ENCODE results near the gene DFFA. TPM values are rescaled to one million over a fixed set of nuclear protein-coding genes. Genes with fewer than 3 reads are reported as not detected.

The DFFA gene
- 100 to 1,000 TPM; 100 to 105 TPM for total RNA-seq
- polyA plus RNA-seq (2013, experiment 1 of 2) = 32.1 TPM
- polyA plus RNA-seq (2013, experiment 2 of 2) = 29.5 TPM
- long read RNA-seq, experiment 1, full-length matches to known transcripts = 23 of 40 reads
- long read RNA-seq, experiment 1, partial matches to known transcripts = 4 of 40 reads
- long read RNA-seq, experiment 1, other reads (novel, unspliced or antisense) = 13 of 40 reads
- long read RNA-seq, experiment 2, full-length matches to known transcripts = 72 of 83 reads
- long read RNA-seq, experiment 2, partial matches to known transcripts = 1 of 83 reads
- long read RNA-seq, experiment 2, other reads (novel, unspliced or antisense) = 10 of 83 reads
- long read RNA-seq, experiment 3, full-length matches to known transcripts = 378 of 403 reads
- long read RNA-seq, experiment 3, partial matches to known transcripts = 4 of 403 reads
- long read RNA-seq, experiment 3, other reads (novel, unspliced or antisense) = 21 of 403 reads
- long read RNA-seq, experiment 4, full-length matches to known transcripts = 149 of 219 reads
- long read RNA-seq, experiment 4, partial matches to known transcripts = 61 of 219 reads
- long read RNA-seq, experiment 4, other reads (novel, unspliced or antisense) = 9 of 219 reads

GRCh38 chr1:10472220-10473144, at the start of gene DFFA:
Gene DFFA, minus strand, starts transcription at chr1:10472529. Its CDS starts 71 bp downstream, at chr1:10472458.
- peak; percentile 99 for DNase-seq
- H3K4me3 ChIP-seq (ENCODE audit: low read length) = peak within 1 kb of the TSS; percentile 86
- H3K4me3 Mint-ChIP-seq = peak within 1 kb of the TSS; percentile 97
- peaks cover 28% of the 10 kb centered on the region for H3K36me3 Mint-ChIP-seq (ENCODE audit: low read depth)
- no peaks in the 10 kb centered on the region for H3K27me3 ChIP-seq (ENCODE audit: control insufficient read depth, insufficient read depth, low read length, poor library complexity, severe bottlenecking)
- no peaks in the 10 kb centered on the region for H3K27me3 Mint-ChIP-seq (ENCODE audit: insufficient read depth)
- 2 to 3% methylated on average over 41 to 57 of the region's 59 CpGs for WGBS, 2 experiments (ENCODE audit: insufficient coverage in 1 of 2, insufficient read length in 1 of 2)
- peaks cover 8% of the 10 kb centered on the region for H3K4me1 ChIP-seq (ENCODE audit: control insufficient read depth, insufficient read depth, low read length)
- H3K9me3 Mint-ChIP-seq = no peaks in the 10 kb centered on the region
- peak within 1 kb of the TSS; percentile 66 for H3K9ac ChIP-seq (ENCODE audit: extremely low read depth, low read length, poor library complexity, severe bottlenecking)
- no peaks in the 10 kb centered on the region for H3K9me3 ChIP-seq (ENCODE audit: control insufficient read depth, low read length)
- peaks cover 8% of the 10 kb centered on the region for H3K4me1 Mint-ChIP-seq
- peaks cover 28% of the 10 kb centered on the region for H3K36me3 ChIP-seq (ENCODE audit: control insufficient read depth, insufficient read depth, low read length)
- no peak for TF ChIP-seq CTCF (conservative IDR thresholded peaks at IDR 0.05)
- no peak within 1 kb of the TSS for H3K27ac ChIP-seq (ENCODE audit: low read depth, low read length)
- H3K27ac Mint-ChIP-seq = peak within 1 kb of the TSS; percentile 95

- H3K9me3 ChIP-seq (ENCODE audit: control insufficient read depth, low read length) = no peaks in the 10 kb centered on the region
- no peak for DNase-seq
- H3K27me3 ChIP-seq (ENCODE audit: control insufficient read depth, insufficient read depth, low read length, poor library complexity, severe bottlenecking) = no peaks in the 10 kb centered on the region
- 88 to 97% methylated on average over 7 to 8 of the region's 8 CpGs for WGBS, 2 experiments (ENCODE audit: insufficient coverage in 1 of 2, insufficient read length in 1 of 2)
- Mint-ChIP-seq H3K27me3 (ENCODE audit: insufficient read depth) (no peaks in the 10 kb centered on the region), H3K9me3 (no peaks in the 10 kb centered on the region), H3K36me3 (ENCODE audit: low read depth) (peaks cover 3% of the 10 kb centered on the region), H3K4me3 (no peak overlapping the region), H3K27ac (no peak overlapping the region), H3K4me1 (peaks cover 28% of the 10 kb centered on the region)
- no peaks in the 10 kb centered on the region for H3K36me3 ChIP-seq (ENCODE audit: control insufficient read depth, insufficient read depth, low read length)
- H3K4me3 ChIP-seq (ENCODE audit: low read length) = no peak overlapping the region
- no peak overlapping the region for H3K9ac ChIP-seq (ENCODE audit: extremely low read depth, low read length, poor library complexity, severe bottlenecking)
- TF ChIP-seq CTCF (conservative IDR thresholded peaks at IDR 0.05) = no peak
- peaks cover 6% of the 10 kb centered on the region for H3K4me1 ChIP-seq (ENCODE audit: control insufficient read depth, insufficient read depth, low read length)
- H3K27ac ChIP-seq (ENCODE audit: low read depth, low read length) = no peak overlapping the region
These were observed 49.3 kb upstream of the DFFA start for GRCh38 chr1:10521537-10522157.

- H3K4me1 ChIP-seq (ENCODE audit: control insufficient read depth, insufficient read depth, low read length) = peaks cover 6% of the 10 kb centered on the region
- H3K27ac ChIP-seq (ENCODE audit: low read depth, low read length) = no peak overlapping the region
- Mint-ChIP-seq H3K27me3 (ENCODE audit: insufficient read depth) (no peaks in the 10 kb centered on the region), H3K9me3 (no peaks in the 10 kb centered on the region), H3K27ac (no peak overlapping the region), H3K4me1 (peaks cover 32% of the 10 kb centered on the region), H3K36me3 (ENCODE audit: low read depth) (peaks cover 3% of the 10 kb centered on the region), H3K4me3 (no peak overlapping the region)
- no peaks in the 10 kb centered on the region for H3K36me3 ChIP-seq (ENCODE audit: control insufficient read depth, insufficient read depth, low read length)
- no peak for DNase-seq
- no peak for TF ChIP-seq CTCF (conservative IDR thresholded peaks at IDR 0.05)
- H3K9me3 ChIP-seq (ENCODE audit: control insufficient read depth, low read length) = no peaks in the 10 kb centered on the region
- no peak overlapping the region for H3K9ac ChIP-seq (ENCODE audit: extremely low read depth, low read length, poor library complexity, severe bottlenecking)
- H3K27me3 ChIP-seq (ENCODE audit: control insufficient read depth, insufficient read depth, low read length, poor library complexity, severe bottlenecking) = no peaks in the 10 kb centered on the region
- WGBS, 2 experiments (ENCODE audit: insufficient coverage in 1 of 2, insufficient read length in 1 of 2) = 89 to 97% methylated on average over 1 of the region's 1 CpG
- H3K4me3 ChIP-seq (ENCODE audit: low read length) = no peak overlapping the region
These were observed 48.6 kb upstream of the DFFA start for GRCh38 chr1:10520952-10521351.
